ENCODE data around the gene BORA. TPM values are rescaled to one million over a fixed set of nuclear protein-coding genes. Genes with fewer than 3 reads are reported as not detected.

Gene BORA
- total and polyA plus RNA-seq, 2 of the 13 experiments (the other 11 are each of a cell fraction or from before 2014, with no cell fraction given): 4.0 to 17.4 TPM

DNA sequence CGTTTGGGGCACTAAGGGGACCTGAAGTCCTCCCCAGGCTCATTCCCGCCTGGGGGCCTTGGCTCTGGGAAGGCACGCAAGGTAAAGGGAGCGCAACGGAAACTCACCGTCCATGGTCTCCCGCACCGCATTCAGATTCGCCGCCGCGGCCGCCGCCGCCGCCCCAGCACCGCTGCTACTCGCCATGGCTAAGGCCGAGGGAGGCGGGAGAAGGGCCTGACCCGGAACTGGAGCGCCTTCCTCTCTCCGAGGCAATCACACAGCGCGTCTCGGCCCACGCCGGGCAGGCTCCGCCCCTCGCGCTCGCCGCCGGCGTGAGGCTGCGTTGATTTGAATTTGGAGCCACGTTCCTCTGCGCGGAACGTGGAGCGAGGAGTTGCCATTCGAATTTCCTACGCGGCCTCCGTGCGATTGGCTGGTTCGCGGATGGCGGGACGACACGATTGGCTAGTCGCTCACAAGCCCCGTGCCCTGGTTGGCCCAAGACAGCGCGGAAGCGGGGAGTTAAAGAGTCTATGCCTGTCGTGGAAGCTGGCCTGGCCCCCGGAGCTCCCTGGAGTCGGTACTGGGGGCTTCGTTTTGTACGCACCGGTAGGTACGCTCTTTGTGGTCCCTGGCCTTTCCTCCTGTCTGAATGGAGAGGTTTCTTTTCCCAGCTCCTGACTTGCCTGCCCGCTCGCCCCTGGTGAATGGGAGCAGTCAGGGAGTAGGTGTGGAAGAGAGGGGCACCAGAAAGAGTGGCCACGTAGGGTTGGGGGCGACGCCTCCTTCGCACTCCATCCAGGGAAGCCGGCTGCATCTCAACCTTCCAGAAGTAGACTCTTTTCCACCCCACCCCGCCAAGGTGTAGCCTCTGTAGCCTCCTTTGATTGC, at the start of gene BORA, which contains the start of gene MZT1 (continued):
- TF ChIP-seq, protein P1, sequence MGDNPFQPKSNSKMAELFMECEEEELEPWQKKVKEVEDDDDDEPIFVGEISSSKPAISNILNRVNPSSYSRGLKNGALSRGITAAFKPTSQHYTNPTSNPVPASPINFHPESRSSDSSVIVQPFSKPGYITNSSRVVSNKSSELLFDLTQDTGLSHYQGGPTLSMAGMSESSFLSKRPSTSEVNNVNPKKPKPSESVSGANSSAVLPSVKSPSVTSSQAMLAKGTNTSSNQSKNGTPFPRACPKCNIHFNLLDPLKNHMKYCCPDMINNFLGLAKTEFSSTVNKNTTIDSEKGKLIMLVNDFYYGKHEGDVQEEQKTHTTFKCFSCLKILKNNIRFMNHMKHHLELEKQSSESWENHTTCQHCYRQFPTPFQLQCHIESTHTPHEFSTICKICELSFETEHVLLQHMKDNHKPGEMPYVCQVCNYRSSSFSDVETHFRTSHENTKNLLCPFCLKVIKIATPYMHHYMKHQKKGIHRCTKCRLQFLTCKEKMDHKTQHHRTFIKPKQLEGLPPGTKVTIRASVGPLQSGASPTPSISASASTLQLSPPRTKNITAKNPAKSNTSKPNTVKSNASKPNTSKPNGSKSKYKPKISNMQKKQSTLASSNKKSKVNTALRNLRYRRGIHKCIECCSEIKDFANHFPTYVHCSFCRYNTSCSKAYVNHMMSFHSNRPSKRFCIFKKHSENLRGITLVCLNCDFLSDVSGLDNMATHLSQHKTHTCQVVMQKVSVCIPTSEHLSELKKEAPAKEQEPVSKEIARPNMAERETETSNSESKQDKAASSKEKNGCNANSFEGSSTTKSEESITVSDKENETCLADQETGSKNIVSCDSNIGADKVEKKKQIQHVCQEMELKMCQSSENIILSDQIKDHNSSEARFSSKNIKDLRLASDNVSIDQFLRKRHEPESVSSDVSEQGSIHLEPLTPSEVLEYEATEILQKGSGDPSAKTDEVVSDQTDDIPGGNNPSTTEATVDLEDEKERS (CRISPR knock-in tag; IDR thresholded peaks at IDR 0.05): no peak
- TF ChIP-seq KAT7 (CRISPR knock-in tag; IDR thresholded peaks at IDR 0.05; ENCODE audit: borderline replicate concordance): peak; percentile 86
- TF ChIP-seq YY1 (IDR thresholded peaks at IDR 0.05; ENCODE audit: insufficient read depth, insufficient replicate concordance, low read depth, low read length): peak; percentile 52
- TF ChIP-seq MED1 (CRISPR knock-in tag; IDR thresholded peaks at IDR 0.05): peak; percentile 68; the same call in 1 of the 2 replicates
- 0 out of 2 replicates have a peak, but pooled peaks have one; percentile 7 for TF ChIP-seq ZNF577 (CRISPR knock-in tag; IDR thresholded peaks at IDR 0.05; ENCODE audit: borderline replicate concordance, low read depth)
- TF ChIP-seq ZNF510 (CRISPR knock-in tag; IDR thresholded peaks at IDR 0.05; ENCODE audit: low read depth): peak; percentile 88; the same call in 1 of the 2 replicates
- TF ChIP-seq NFE2L1 (CRISPR knock-in tag; IDR thresholded peaks at IDR 0.05; ENCODE audit: borderline replicate concordance): no peak
- TF ChIP-seq ZNF33B (CRISPR knock-in tag; IDR thresholded peaks at IDR 0.05): no peak
- TF ChIP-seq XRCC5 (optimal IDR thresholded peaks at IDR 0.05; ENCODE audit: low read length): peak; percentile 13
- TF ChIP-seq, protein P2, sequence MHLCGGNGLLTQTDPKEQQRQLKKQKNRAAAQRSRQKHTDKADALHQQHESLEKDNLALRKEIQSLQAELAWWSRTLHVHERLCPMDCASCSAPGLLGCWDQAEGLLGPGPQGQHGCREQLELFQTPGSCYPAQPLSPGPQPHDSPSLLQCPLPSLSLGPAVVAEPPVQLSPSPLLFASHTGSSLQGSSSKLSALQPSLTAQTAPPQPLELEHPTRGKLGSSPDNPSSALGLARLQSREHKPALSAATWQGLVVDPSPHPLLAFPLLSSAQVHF (CRISPR knock-in tag; IDR thresholded peaks at IDR 0.05): peak; percentile 100
- TF ChIP-seq ZBTB7B (CRISPR knock-in tag; IDR thresholded peaks at IDR 0.05): peak; percentile 81
- TF ChIP-seq, protein P3, sequence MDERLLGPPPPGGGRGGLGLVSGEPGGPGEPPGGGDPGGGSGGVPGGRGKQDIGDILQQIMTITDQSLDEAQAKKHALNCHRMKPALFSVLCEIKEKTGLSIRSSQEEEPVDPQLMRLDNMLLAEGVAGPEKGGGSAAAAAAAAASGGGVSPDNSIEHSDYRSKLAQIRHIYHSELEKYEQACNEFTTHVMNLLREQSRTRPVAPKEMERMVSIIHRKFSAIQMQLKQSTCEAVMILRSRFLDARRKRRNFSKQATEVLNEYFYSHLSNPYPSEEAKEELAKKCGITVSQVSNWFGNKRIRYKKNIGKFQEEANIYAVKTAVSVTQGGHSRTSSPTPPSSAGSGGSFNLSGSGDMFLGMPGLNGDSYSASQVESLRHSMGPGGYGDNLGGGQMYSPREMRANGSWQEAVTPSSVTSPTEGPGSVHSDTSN (CRISPR knock-in tag; IDR thresholded peaks at IDR 0.05): no peak
- no peak for TF ChIP-seq NKX3-1 (CRISPR knock-in tag; IDR thresholded peaks at IDR 0.05)
- peak; percentile 57; the same call in 1 of the 2 replicates for TF ChIP-seq ZNF441 (CRISPR knock-in tag; IDR thresholded peaks at IDR 0.05; ENCODE audit: borderline replicate concordance)
- TF ChIP-seq RAD21 (CRISPR knock-in tag; IDR thresholded peaks at IDR 0.05): no peak
- TF ChIP-seq, protein P4, sequence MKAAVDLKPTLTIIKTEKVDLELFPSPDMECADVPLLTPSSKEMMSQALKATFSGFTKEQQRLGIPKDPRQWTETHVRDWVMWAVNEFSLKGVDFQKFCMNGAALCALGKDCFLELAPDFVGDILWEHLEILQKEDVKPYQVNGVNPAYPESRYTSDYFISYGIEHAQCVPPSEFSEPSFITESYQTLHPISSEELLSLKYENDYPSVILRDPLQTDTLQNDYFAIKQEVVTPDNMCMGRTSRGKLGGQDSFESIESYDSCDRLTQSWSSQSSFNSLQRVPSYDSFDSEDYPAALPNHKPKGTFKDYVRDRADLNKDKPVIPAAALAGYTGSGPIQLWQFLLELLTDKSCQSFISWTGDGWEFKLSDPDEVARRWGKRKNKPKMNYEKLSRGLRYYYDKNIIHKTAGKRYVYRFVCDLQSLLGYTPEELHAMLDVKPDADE (CRISPR knock-in tag; IDR thresholded peaks at IDR 0.05): no peak
- no peak for TF ChIP-seq ZNF567 (CRISPR knock-in tag; IDR thresholded peaks at IDR 0.05; ENCODE audit: borderline replicate concordance)
- TF ChIP-seq IRX3 (CRISPR knock-in tag; IDR thresholded peaks at IDR 0.05; ENCODE audit: borderline replicate concordance, low read depth): peak; percentile 99
- no peak for TF ChIP-seq FOXA1 (IDR thresholded peaks at IDR 0.05)
- no peak for TF ChIP-seq FOXA1 (CRISPR knock-in tag; IDR thresholded peaks at IDR 0.05)
- peak; percentile 35 for TF ChIP-seq PHF5A (CRISPR knock-in tag; IDR thresholded peaks at IDR 0.05; ENCODE audit: low read depth, unreplicated experiment)
- no peak for TF ChIP-seq LCORL (IDR thresholded peaks at IDR 0.05)
- peak; percentile 57; the same call in 1 of the 2 replicates for TF ChIP-seq LCORL (CRISPR knock-in tag; IDR thresholded peaks at IDR 0.05)
- TF ChIP-seq ZNF326 (CRISPR knock-in tag; IDR thresholded peaks at IDR 0.05; ENCODE audit: borderline replicate concordance): no peak
- peak; percentile 67 for TF ChIP-seq ZSCAN31 (CRISPR knock-in tag; IDR thresholded peaks at IDR 0.05; ENCODE audit: low read depth)
- TF ChIP-seq ATF1 (CRISPR knock-in tag; IDR thresholded peaks at IDR 0.05): peak; percentile 76
